ENCODE results near the gene PELI3.

- TF ChIP-seq, protein P1, sequence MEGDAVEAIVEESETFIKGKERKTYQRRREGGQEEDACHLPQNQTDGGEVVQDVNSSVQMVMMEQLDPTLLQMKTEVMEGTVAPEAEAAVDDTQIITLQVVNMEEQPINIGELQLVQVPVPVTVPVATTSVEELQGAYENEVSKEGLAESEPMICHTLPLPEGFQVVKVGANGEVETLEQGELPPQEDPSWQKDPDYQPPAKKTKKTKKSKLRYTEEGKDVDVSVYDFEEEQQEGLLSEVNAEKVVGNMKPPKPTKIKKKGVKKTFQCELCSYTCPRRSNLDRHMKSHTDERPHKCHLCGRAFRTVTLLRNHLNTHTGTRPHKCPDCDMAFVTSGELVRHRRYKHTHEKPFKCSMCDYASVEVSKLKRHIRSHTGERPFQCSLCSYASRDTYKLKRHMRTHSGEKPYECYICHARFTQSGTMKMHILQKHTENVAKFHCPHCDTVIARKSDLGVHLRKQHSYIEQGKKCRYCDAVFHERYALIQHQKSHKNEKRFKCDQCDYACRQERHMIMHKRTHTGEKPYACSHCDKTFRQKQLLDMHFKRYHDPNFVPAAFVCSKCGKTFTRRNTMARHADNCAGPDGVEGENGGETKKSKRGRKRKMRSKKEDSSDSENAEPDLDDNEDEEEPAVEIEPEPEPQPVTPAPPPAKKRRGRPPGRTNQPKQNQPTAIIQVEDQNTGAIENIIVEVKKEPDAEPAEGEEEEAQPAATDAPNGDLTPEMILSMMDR (IDR thresholded peaks at IDR 0.05) = no peak
- no peak for TF ChIP-seq POLR2A (IDR thresholded peaks at IDR 0.05)
Measured at GRCh38 chr11:66417000-66417399, 49.7 kb upstream of the PELI3 start.
